Vagina (tissue), 2 donors: Measurements from ENCODE around the gene ATP6V1E1.

ENCODE experiments used
- POLR2A ChIP-seq, 2 donors: fragments of 450-650 bp; IDR thresholded peaks; one replicate each; pipeline ENCODE4 v1.6.1; 2017; ENCODE audit warnings: antibody characterized with exemption in 2 of 2, mild to moderate bottlenecking in 2 of 2, moderate library complexity in 2 of 2
- TF ChIP-seq, protein P1 (sequence below), 3 experiments: fragments of 450-650 bp in 2 of 3; fragments of 200-600 bp in 1 of 3; sonication (generic) in 1 of 3; IDR thresholded peaks; one replicate each; pipeline ENCODE4 v1.5.1; 2017 to 2019; ENCODE audit warnings: antibody characterized with exemption in 3 of 3, mild to moderate bottlenecking in 2 of 3, moderate library complexity in 2 of 3

- TF ChIP-seq, protein P1, sequence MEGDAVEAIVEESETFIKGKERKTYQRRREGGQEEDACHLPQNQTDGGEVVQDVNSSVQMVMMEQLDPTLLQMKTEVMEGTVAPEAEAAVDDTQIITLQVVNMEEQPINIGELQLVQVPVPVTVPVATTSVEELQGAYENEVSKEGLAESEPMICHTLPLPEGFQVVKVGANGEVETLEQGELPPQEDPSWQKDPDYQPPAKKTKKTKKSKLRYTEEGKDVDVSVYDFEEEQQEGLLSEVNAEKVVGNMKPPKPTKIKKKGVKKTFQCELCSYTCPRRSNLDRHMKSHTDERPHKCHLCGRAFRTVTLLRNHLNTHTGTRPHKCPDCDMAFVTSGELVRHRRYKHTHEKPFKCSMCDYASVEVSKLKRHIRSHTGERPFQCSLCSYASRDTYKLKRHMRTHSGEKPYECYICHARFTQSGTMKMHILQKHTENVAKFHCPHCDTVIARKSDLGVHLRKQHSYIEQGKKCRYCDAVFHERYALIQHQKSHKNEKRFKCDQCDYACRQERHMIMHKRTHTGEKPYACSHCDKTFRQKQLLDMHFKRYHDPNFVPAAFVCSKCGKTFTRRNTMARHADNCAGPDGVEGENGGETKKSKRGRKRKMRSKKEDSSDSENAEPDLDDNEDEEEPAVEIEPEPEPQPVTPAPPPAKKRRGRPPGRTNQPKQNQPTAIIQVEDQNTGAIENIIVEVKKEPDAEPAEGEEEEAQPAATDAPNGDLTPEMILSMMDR (IDR thresholded peaks at IDR 0.05), result no peak
- no peak for TF ChIP-seq POLR2A (IDR thresholded peaks at IDR 0.05)
Observed at GRCh38 chr22:17548756-17549035, 79.9 kb downstream of the ATP6V1E1 start.
